A549 (cell line): ENCODE results near the gene CD99. TPM values are rescaled to one million over a fixed set of nuclear protein-coding genes. Genes with fewer than 3 reads are reported as not detected.

ENCODE experiments used
- ATAC-seq, 2 experiments: fragments of 200-7000 bp in 1 of 2; fragments of >200 bp in 1 of 2; cut with Nextera tagmentation in 1 of 2; cut with Tn5 transposase in 1 of 2; 3 replicates each; pipeline versions ENCODE4 v1.8.0 to v1.9.1; 2018 to 2020; ENCODE audit warnings: mild to moderate bottlenecking in 1 of 2, moderate library complexity in 1 of 2
- CTCF ChIA-PET: fragments of 300-600 bp; sonication (Branson Sonifier 250); formaldehyde crosslinking; extraction: SDS; loops from one replicate; lab custom pipeline; 2021; ENCODE audit warnings: antibody characterized with exemption, inconsistent platforms; lab: Yijun Ruan, JAX
- POLR2A ChIA-PET: fragments of 350-600 bp; formaldehyde crosslinking; extraction: SDS; loops from one replicate; lab custom pipeline; 2021; ENCODE audit warnings: antibody characterized with exemption, inconsistent platforms; lab: Yijun Ruan, JAX
- DNase-seq, 2 experiments: peaks; one replicate each; pipeline versions ENCODE4 v3.0.0 to v3.0.0-alpha.2; 2011 to 2016; ENCODE audit warnings: low read depth in 1 of 2, low spot score in 1 of 2
- FAIRE-seq: peaks from 2 replicates; lab custom pipeline; 2011; peaks lifted over from hg19 to GRCh38; lab: Jason Lieb, UNC
- H3K27ac ChIP-seq, 2 experiments: fragments of >200 bp; sonication (Bioruptor Twin); formaldehyde crosslinking; 3 replicates each; pipeline ENCODE4 v1.5.1; 2016 to 2017
- H3K4me1 ChIP-seq: fragments of >200 bp; sonication (Bioruptor Twin); formaldehyde crosslinking; 3 replicates; pipeline ENCODE4 v1.6.1; 2016
- H3K4me2 ChIP-seq: fragments of >200 bp; sonication (Bioruptor Twin); formaldehyde crosslinking; 3 replicates; pipeline ENCODE4 v1.6.1; 2016
- H3K4me3 ChIP-seq: fragments of >200 bp; sonication (Bioruptor Twin); formaldehyde crosslinking; 3 replicates; pipeline ENCODE4 v1.5.1; 2016
- H3K9me3 ChIP-seq: fragments of >200 bp; sonication (Bioruptor Twin); formaldehyde crosslinking; 3 replicates; pipeline ENCODE4 v1.6.1; 2016
- BHLHE40 ChIP-seq: IDR thresholded peaks from 2 replicates; pipeline ENCODE4 v1.6.1; 2012; ENCODE audit warnings: low read depth, low read length, inconsistent platforms
- CBX2 ChIP-seq: fragments of 200-600 bp; sonication (generic); IDR thresholded peaks from 2 replicates; pipeline ENCODE4 v1.6.1; 2016; ENCODE audit warnings: low read depth, mild to moderate bottlenecking, borderline replicate concordance
- CHD4 ChIP-seq: fragments of 200-600 bp; sonication (generic); IDR thresholded peaks from 2 replicates; pipeline ENCODE4 v1.6.1; 2016; ENCODE audit warnings: antibody characterized with exemption, mild to moderate bottlenecking, borderline replicate concordance
- EHMT2 ChIP-seq: fragments of 200-600 bp; sonication (generic); IDR thresholded peaks from 2 replicates; pipeline ENCODE4 v1.6.1; 2016; ENCODE audit warnings: antibody characterized with exemption, low read depth, mild to moderate bottlenecking, moderate library complexity
- EP300 ChIP-seq, 2 experiments: fragments of >200 bp; sonication (Bioruptor Twin); formaldehyde crosslinking; IDR thresholded peaks; 2 replicates in 1 of 2; 3 replicates in 1 of 2; pipeline ENCODE4 v1.6.1; 2016 to 2017
- FOSL2 ChIP-seq, 2 experiments: fragments of 450-650 bp in 1 of 2; fragments of >200 bp in 1 of 2; sonication (Bioruptor Twin) in 1 of 2; formaldehyde crosslinking; IDR thresholded peaks; 2 replicates each; pipeline versions ENCODE4 v1.5.0 to v1.6.1; 2016 to 2020; ENCODE audit warnings: mild to moderate bottlenecking in 1 of 2, moderate library complexity in 1 of 2
- FOXS1 ChIP-seq: fragments of 250-450 bp; sonication (Bioruptor Pico); IDR thresholded peaks from 2 replicates; pipeline ENCODE4 v1.5.0; 2020; ENCODE audit warnings: mild to moderate bottlenecking, moderate library complexity
- HEYL ChIP-seq: fragments of 250-450 bp; sonication (Bioruptor Pico); IDR thresholded peaks from 2 replicates; pipeline ENCODE4 v1.8.0; 2021; ENCODE audit warnings: mild to moderate bottlenecking, moderate library complexity
- HMGXB4 ChIP-seq: fragments of 250-450 bp; sonication (Bioruptor Pico); IDR thresholded peaks from 2 replicates; pipeline ENCODE4 v1.5.0; 2021; ENCODE audit warnings: mild to moderate bottlenecking, moderate library complexity, borderline replicate concordance
- HOXA7 ChIP-seq: fragments of 250-450 bp; sonication (Bioruptor Pico); IDR thresholded peaks from 2 replicates; pipeline ENCODE4 v1.5.0; 2020; ENCODE audit warnings: mild to moderate bottlenecking, moderate library complexity
- JUN ChIP-seq, 2 experiments: fragments of >200 bp; sonication (Bioruptor Twin); formaldehyde crosslinking; IDR thresholded peaks; 2 replicates in 1 of 2; 3 replicates in 1 of 2; pipeline ENCODE4 v1.6.1; 2016 to 2017
- JUNB ChIP-seq: fragments of >200 bp; sonication (Bioruptor Twin); formaldehyde crosslinking; IDR thresholded peaks from 2 replicates; pipeline ENCODE4 v1.6.1; 2016
- KDM1A ChIP-seq: fragments of 200-600 bp; sonication (generic); IDR thresholded peaks from 2 replicates; pipeline ENCODE4 v1.6.1; 2016; ENCODE audit warnings: low read depth, mild to moderate bottlenecking
- KDM5A ChIP-seq: fragments of 200-600 bp; sonication (generic); IDR thresholded peaks from 2 replicates; pipeline ENCODE4 v1.6.1; 2016; ENCODE audit warnings: antibody characterized with exemption, mild to moderate bottlenecking
- MAX ChIP-seq: IDR thresholded peaks from 2 replicates; pipeline ENCODE4 v1.6.1; 2012
- NPAS2 ChIP-seq: fragments of 250-450 bp; sonication (Bioruptor Pico); IDR thresholded peaks from 2 replicates; pipeline ENCODE4 v1.8.0; 2022; ENCODE audit warnings: mild to moderate bottlenecking, moderate library complexity, borderline replicate concordance
- NR3C1 ChIP-seq: fragments of >200 bp; sonication (Bioruptor Twin); formaldehyde crosslinking; IDR thresholded peaks from 3 replicates; pipeline ENCODE4 v1.6.1; 2017
- RCOR1 ChIP-seq: fragments of 150-350 bp; IDR thresholded peaks from 2 replicates; pipeline ENCODE4 v1.6.1; 2014; ENCODE audit warnings: antibody characterized with exemption, low read length, low read depth
- RFX5 ChIP-seq: fragments of 450-650 bp; IDR thresholded peaks from 2 replicates; pipeline ENCODE4 v1.7.1; 2014; ENCODE audit warnings: antibody characterized with exemption, mild to moderate bottlenecking, moderate library complexity
- SMC3 ChIP-seq: fragments of >200 bp; sonication (Bioruptor Twin); formaldehyde crosslinking; IDR thresholded peaks from 3 replicates; pipeline ENCODE4 v1.6.1; 2018; ENCODE audit warnings: inconsistent platforms
- SREBF2 ChIP-seq: fragments of 450-650 bp; IDR thresholded peaks from 2 replicates; pipeline ENCODE4 v1.6.1; 2014; ENCODE audit warnings: mild to moderate bottlenecking, moderate library complexity
- USF2 ChIP-seq: fragments of 450-650 bp; IDR thresholded peaks from 2 replicates; pipeline ENCODE4 v1.6.1; 2014; ENCODE audit warnings: antibody characterized with exemption
- ZC3H11A ChIP-seq: fragments of 450-650 bp; IDR thresholded peaks from 2 replicates; pipeline ENCODE4 v1.6.1; 2014; ENCODE audit warnings: antibody characterized with exemption, mild to moderate bottlenecking
- ZNF302 ChIP-seq: fragments of 250-450 bp; sonication (Bioruptor Pico); IDR thresholded peaks from 2 replicates; pipeline ENCODE4 v1.9.0; 2021; ENCODE audit warnings: inconsistent platforms, mild to moderate bottlenecking, moderate library complexity
- ZSCAN20 ChIP-seq: fragments of 250-450 bp; sonication (Bioruptor Pico); IDR thresholded peaks from 2 replicates; pipeline ENCODE4 v1.8.0; 2022; ENCODE audit warnings: mild to moderate bottlenecking, moderate library complexity
- WGBS: methylation state at CpG from one replicate; pipeline ENCODE4 v1.1.6; 2017; ENCODE audit errors: missing lambda C conversion rate; 5-methylcytosine and 5-hydroxymethylcytosine counted together
- polyA plus RNA-seq, 4 experiments: library from polyadenylated mRNA; depleted of rRNA in 3 of 4; stranded (reverse); fragments of >200 nt; fragmentation: RNase III in 1 of 4; extraction: RNeasy Plus Mini Kit Qiagen cat#74134 plus additional on column Dnase treatment in 1 of 4; gene quantifications; 2 replicates in 3 of 4; 3 replicates in 1 of 4; pipeline ENCODE4 v1.2.3, GENCODE V29; 2011 to 2017

Gene CD99
- polyA plus RNA-seq, 2 of the 4 experiments (the other 2 are of a cell fraction) = 136 to 172 TPM

GRCh38 chrX:2684256-2684655 lies 6.8 kb upstream of the CD99 start (continued):
- TF ChIP-seq JUN (IDR thresholded peaks at IDR 0.05) (no peak), CBX2 (no peak), ZNF302 (CRISPR knock-in tag) (no peak)

- POLR2A ChIA-PET = no interaction called here
- Histone ChIP-seq H3K4me1 (peaks cover 5% of the 10 kb centered on the region; the same call in 2 of the 3 replicates), H3K27ac (no peak overlapping the region), H3K9me3 (no peaks in the 10 kb centered on the region), H3K4me3 (no peak overlapping the region), H3K4me2 (no peak overlapping the region)
- TF ChIP-seq FOSL2 (IDR thresholded peaks at IDR 0.05) (no peak), FOSL2 (CRISPR knock-in tag; IDR thresholded peaks at IDR 0.05) (no peak), MAX (no peak), ZC3H11A (no peak), FOXS1 (CRISPR knock-in tag) (no peak), JUN (IDR thresholded peaks at IDR 0.05) (no peak), RCOR1 (no peak), HEYL (CRISPR knock-in tag) (no peak), HOXA7 (CRISPR knock-in tag) (no peak), CHD4 (no peak), EP300 (IDR thresholded peaks at IDR 0.05) (no peak), USF2 (no peak), EHMT2 (no peak), KDM5A (no peak), ZSCAN20 (no peak), NR3C1 (no peak), JUNB (no peak)
- ATAC-seq (no peak), FAIRE-seq (no peak), DNase-seq (no peak)
- CTCF ChIA-PET = no interaction called here
- WGBS = 67% methylated on average over 5 of the region's 5 CpGs
Observed at GRCh38 chrX:2685886-2686285, 5.2 kb upstream of the CD99 start.

- ChIA-PET CTCF (no interaction called here), POLR2A (no interaction called here)
- H3K9me3 ChIP-seq = no peaks in the 10 kb centered on the region
- 90% methylated on average over 35 of the region's 37 CpGs for WGBS
- TF ChIP-seq HMGXB4 (CRISPR knock-in tag) (no peak), SREBF2 (no peak), EP300 (IDR thresholded peaks at IDR 0.05) (no peak), KDM1A (no peak), ZC3H11A (no peak), NPAS2 (CRISPR knock-in tag) (no peak), RFX5 (no peak), SMC3 (no peak), BHLHE40 (no peak)
- H3K4me1 ChIP-seq = peaks cover 15% of the 10 kb centered on the region; the same call in 2 of the 3 replicates
- peak overlapping the region; percentile 83 for H3K4me2 ChIP-seq
- DNase-seq = no peak
- no peak for ATAC-seq
- peak overlapping the region; percentile 82 for H3K4me3 ChIP-seq
- H3K27ac ChIP-seq = peak overlapping the region; percentile 85 to 94; a peak in 5 of 6 replicates
- no peak for FAIRE-seq
Observed at GRCh38 chrX:2689773-2690666, 1.1 kb upstream of the CD99 start.
